ENCODE measurements around the gene CD274. TPM values are rescaled to one million over a fixed set of nuclear protein-coding genes. Genes with fewer than 3 reads are reported as not detected.

CD274 gene
- total and polyA plus RNA-seq, 10 of the 15 experiments (the other 5 are each of a cell fraction or from before 2014, with no cell fraction given): 9.4 to 128 (median 24.6) TPM

- TF ChIP-seq ZNF207 (IDR thresholded peaks at IDR 0.05; ENCODE audit: borderline replicate concordance): no peak; the same call in 1 of the 2 replicates
- TF ChIP-seq, protein P1, sequence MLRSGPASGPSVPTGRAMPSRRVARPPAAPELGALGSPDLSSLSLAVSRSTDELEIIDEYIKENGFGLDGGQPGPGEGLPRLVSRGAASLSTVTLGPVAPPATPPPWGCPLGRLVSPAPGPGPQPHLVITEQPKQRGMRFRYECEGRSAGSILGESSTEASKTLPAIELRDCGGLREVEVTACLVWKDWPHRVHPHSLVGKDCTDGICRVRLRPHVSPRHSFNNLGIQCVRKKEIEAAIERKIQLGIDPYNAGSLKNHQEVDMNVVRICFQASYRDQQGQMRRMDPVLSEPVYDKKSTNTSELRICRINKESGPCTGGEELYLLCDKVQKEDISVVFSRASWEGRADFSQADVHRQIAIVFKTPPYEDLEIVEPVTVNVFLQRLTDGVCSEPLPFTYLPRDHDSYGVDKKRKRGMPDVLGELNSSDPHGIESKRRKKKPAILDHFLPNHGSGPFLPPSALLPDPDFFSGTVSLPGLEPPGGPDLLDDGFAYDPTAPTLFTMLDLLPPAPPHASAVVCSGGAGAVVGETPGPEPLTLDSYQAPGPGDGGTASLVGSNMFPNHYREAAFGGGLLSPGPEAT (IDR thresholded peaks at IDR 0.05; ENCODE audit: low read depth): peak; percentile 46; the same call in 1 of the 2 replicates
- peak; percentile 79; the same call in 1 of the 2 replicates for TF ChIP-seq SIN3A (IDR thresholded peaks at IDR 0.05; ENCODE audit: low read depth, low read length)
- 0 out of 2 replicates have a peak, but pooled peaks have one; percentile 32 for TF ChIP-seq MYB (IDR thresholded peaks at IDR 0.05; ENCODE audit: borderline replicate concordance, low read depth, low read length)
- TF ChIP-seq ZNF687 (IDR thresholded peaks at IDR 0.05): 0 out of 2 replicates have a peak, but pooled peaks have one; percentile 4
- TF ChIP-seq ATF7 (IDR thresholded peaks at IDR 0.05; ENCODE audit: low read depth): peak; percentile 42; the same call in 1 of the 2 replicates
- 0 out of 2 replicates have a peak, but pooled peaks have one; percentile 49 for TF ChIP-seq RB1 (IDR thresholded peaks at IDR 0.05; ENCODE audit: borderline replicate concordance)
- 0 out of 2 replicates have a peak, but pooled peaks have one; percentile 58 for TF ChIP-seq BCL11A (IDR thresholded peaks at IDR 0.05; ENCODE audit: low read depth, low read length)
- peak; percentile 79 for TF ChIP-seq SP1 (IDR thresholded peaks at IDR 0.05; ENCODE audit: low read depth, low read length)
- peak; percentile 28 for TF ChIP-seq JUNB (IDR thresholded peaks at IDR 0.05)
- TF ChIP-seq PKNOX1 (IDR thresholded peaks at IDR 0.05): peak; percentile 53
- TF ChIP-seq IRF4 (IDR thresholded peaks at IDR 0.05; ENCODE audit: low read depth, low read length): peak; percentile 26; the same call in 1 of the 2 replicates
- peak; percentile 24; the same call in 1 of the 2 replicates for TF ChIP-seq TCF3 (IDR thresholded peaks at IDR 0.05; ENCODE audit: borderline replicate concordance, insufficient read depth, low read depth, low read length)
- no peak for TF ChIP-seq E4F1 (IDR thresholded peaks at IDR 0.05; ENCODE audit: borderline replicate concordance, partially characterized antibody)
- TF ChIP-seq NR2F1 (conservative IDR thresholded peaks at IDR 0.05): 0 out of 2 replicates have a peak, but pooled peaks have one; percentile 12
- peak; percentile 62 to 65; a peak in 2 of 4 replicates for TF ChIP-seq IKZF2 (IDR thresholded peaks at IDR 0.05)
- TF ChIP-seq PBX3 (IDR thresholded peaks at IDR 0.05; ENCODE audit: insufficient replicate concordance, low read depth, low read length): no peak
Observed at GRCh38 chr9:5438301-5439162, 11.8 kb upstream of the CD274 start (continued).

Measured in GM12878 (cell line).